A549 (cell line): ENCODE results near the gene TCF3.

ENCODE experiments used
- CEBPB ChIP-seq, 2 experiments: fragments of >200 bp in 1 of 2; sonication (Bioruptor Twin) in 1 of 2; formaldehyde crosslinking in 1 of 2; IDR thresholded peaks; 2 replicates each; pipeline ENCODE4 v1.6.1; 2012 to 2016
- CHD4 ChIP-seq: fragments of 200-600 bp; sonication (generic); IDR thresholded peaks from 2 replicates; pipeline ENCODE4 v1.6.1; 2016; ENCODE audit warnings: antibody characterized with exemption, mild to moderate bottlenecking, borderline replicate concordance
- KDM1A ChIP-seq: fragments of 200-600 bp; sonication (generic); IDR thresholded peaks from 2 replicates; pipeline ENCODE4 v1.6.1; 2016; ENCODE audit warnings: low read depth, mild to moderate bottlenecking
- PHF8 ChIP-seq: fragments of 200-600 bp; sonication (generic); IDR thresholded peaks from 2 replicates; pipeline ENCODE4 v1.6.1; 2016; ENCODE audit warnings: low read depth, mild to moderate bottlenecking, antibody characterized with exemption, moderate library complexity, borderline replicate concordance
- POLR2A ChIP-seq: IDR thresholded peaks from 2 replicates; pipeline ENCODE4 v1.6.1; 2012; ENCODE audit warnings: mild to moderate bottlenecking, low read length
- SMC3 ChIP-seq: fragments of >200 bp; sonication (Bioruptor Twin); formaldehyde crosslinking; IDR thresholded peaks from 3 replicates; pipeline ENCODE4 v1.6.1; 2018; ENCODE audit warnings: inconsistent platforms
- TP53 ChIP-seq: fragments of 250-450 bp; sonication (Bioruptor Pico); IDR thresholded peaks from 2 replicates; pipeline ENCODE4 v1.5.0; 2021; ENCODE audit warnings: mild to moderate bottlenecking, moderate library complexity
- TF ChIP-seq, protein P1 (sequence below): fragments of >200 bp; sonication (Bioruptor Twin); formaldehyde crosslinking; IDR thresholded peaks from 3 replicates; pipeline ENCODE4 v1.5.1; 2016
- TF ChIP-seq, protein P2 (sequence below): fragments of 200-600 bp; sonication (generic); IDR thresholded peaks from 2 replicates; pipeline ENCODE4 v1.6.1; 2016; ENCODE audit warnings: antibody characterized with exemption, mild to moderate bottlenecking, moderate library complexity

- TF ChIP-seq PHF8: no peak
- TF ChIP-seq, protein P1, sequence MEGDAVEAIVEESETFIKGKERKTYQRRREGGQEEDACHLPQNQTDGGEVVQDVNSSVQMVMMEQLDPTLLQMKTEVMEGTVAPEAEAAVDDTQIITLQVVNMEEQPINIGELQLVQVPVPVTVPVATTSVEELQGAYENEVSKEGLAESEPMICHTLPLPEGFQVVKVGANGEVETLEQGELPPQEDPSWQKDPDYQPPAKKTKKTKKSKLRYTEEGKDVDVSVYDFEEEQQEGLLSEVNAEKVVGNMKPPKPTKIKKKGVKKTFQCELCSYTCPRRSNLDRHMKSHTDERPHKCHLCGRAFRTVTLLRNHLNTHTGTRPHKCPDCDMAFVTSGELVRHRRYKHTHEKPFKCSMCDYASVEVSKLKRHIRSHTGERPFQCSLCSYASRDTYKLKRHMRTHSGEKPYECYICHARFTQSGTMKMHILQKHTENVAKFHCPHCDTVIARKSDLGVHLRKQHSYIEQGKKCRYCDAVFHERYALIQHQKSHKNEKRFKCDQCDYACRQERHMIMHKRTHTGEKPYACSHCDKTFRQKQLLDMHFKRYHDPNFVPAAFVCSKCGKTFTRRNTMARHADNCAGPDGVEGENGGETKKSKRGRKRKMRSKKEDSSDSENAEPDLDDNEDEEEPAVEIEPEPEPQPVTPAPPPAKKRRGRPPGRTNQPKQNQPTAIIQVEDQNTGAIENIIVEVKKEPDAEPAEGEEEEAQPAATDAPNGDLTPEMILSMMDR: no peak
- TF ChIP-seq CHD4: no peak
- TF ChIP-seq KDM1A: no peak
- TF ChIP-seq, protein P2, sequence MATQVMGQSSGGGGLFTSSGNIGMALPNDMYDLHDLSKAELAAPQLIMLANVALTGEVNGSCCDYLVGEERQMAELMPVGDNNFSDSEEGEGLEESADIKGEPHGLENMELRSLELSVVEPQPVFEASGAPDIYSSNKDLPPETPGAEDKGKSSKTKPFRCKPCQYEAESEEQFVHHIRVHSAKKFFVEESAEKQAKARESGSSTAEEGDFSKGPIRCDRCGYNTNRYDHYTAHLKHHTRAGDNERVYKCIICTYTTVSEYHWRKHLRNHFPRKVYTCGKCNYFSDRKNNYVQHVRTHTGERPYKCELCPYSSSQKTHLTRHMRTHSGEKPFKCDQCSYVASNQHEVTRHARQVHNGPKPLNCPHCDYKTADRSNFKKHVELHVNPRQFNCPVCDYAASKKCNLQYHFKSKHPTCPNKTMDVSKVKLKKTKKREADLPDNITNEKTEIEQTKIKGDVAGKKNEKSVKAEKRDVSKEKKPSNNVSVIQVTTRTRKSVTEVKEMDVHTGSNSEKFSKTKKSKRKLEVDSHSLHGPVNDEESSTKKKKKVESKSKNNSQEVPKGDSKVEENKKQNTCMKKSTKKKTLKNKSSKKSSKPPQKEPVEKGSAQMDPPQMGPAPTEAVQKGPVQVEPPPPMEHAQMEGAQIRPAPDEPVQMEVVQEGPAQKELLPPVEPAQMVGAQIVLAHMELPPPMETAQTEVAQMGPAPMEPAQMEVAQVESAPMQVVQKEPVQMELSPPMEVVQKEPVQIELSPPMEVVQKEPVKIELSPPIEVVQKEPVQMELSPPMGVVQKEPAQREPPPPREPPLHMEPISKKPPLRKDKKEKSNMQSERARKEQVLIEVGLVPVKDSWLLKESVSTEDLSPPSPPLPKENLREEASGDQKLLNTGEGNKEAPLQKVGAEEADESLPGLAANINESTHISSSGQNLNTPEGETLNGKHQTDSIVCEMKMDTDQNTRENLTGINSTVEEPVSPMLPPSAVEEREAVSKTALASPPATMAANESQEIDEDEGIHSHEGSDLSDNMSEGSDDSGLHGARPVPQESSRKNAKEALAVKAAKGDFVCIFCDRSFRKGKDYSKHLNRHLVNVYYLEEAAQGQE: no peak
- TF ChIP-seq CEBPB (IDR thresholded peaks at IDR 0.05): no peak
- no peak for TF ChIP-seq POLR2A
- no peak for TF ChIP-seq TP53
- TF ChIP-seq SMC3: no peak
Measured at GRCh38 chr19:1616875-1617274, 35.5 kb downstream of the TCF3 start.
